Spinal cord (tissue), 10 donors: ENCODE results near the gene TESMIN. TPM values are rescaled to one million over a fixed set of nuclear protein-coding genes. Genes with fewer than 3 reads are reported as not detected.

Experiments
- DNase-seq, 6 donors: peaks; one replicate each; pipeline versions ENCODE4 v3.0.0 to v3.0.0-alpha.2; 2013 to 2015; ENCODE audit warnings: low spot score in 6 of 6, low read depth in 4 of 6
- H3K27ac ChIP-seq: one replicate; pipeline ENCODE4 v1.5.1; 2013; ENCODE audit warnings: low read depth, low read length, control low read depth
- H3K27me3 ChIP-seq: one replicate; pipeline ENCODE4 v1.6.1; 2013; ENCODE audit warnings: low read length; ENCODE audit not compliant: control insufficient read depth, insufficient read depth
- H3K36me3 ChIP-seq: one replicate; pipeline ENCODE4 v1.6.1; 2013; ENCODE audit warnings: low read length; ENCODE audit not compliant: control insufficient read depth, insufficient read depth
- H3K4me1 ChIP-seq: one replicate; pipeline ENCODE4 v1.6.1; 2013; ENCODE audit warnings: low read length; ENCODE audit not compliant: control insufficient read depth, insufficient read depth
- H3K4me3 ChIP-seq: one replicate; pipeline ENCODE4 v1.5.1; 2013; ENCODE audit warnings: low read depth, low read length, control low read depth
- H3K9me3 ChIP-seq: one replicate; pipeline ENCODE4 v1.6.1; 2013; ENCODE audit warnings: low read length; ENCODE audit not compliant: control insufficient read depth, insufficient read depth
- WGBS: methylation state at CpG from one replicate; pipeline ENCODE4 v1.1.5; 2013; ENCODE audit warnings: missing lambda C conversion rate; ENCODE audit not compliant: insufficient coverage; 5-methylcytosine and 5-hydroxymethylcytosine counted together
- polyA plus RNA-seq, 2 donors: library from polyadenylated mRNA; unstranded; fragments of 120-200 nt; gene quantifications; one replicate each; pipeline ENCODE4 v1.2.1, GENCODE V29; 2013; ENCODE audit not compliant: insufficient read length in 2 of 2
- total RNA-seq, 2 donors: library from RNA; depleted of rRNA in 1 of 2; stranded (reverse); fragments of 120-200 nt in 1 of 2; fragments of >200 nt in 1 of 2; gene quantifications; one replicate each; pipeline versions ENCODE4 v1.2.3 to v1.2.4, GENCODE V29; 2013 to 2014
- donor health status: healthy.

TESMIN gene
- total and polyA plus RNA-seq, 4 donors = 1.5 to 8.8 (median 5.5) TPM

- H3K27ac ChIP-seq = no peak overlapping the region
- DNase-seq = no peak
- no peak overlapping the region for H3K4me3 ChIP-seq
- H3K9me3 ChIP-seq = no peaks in the 10 kb centered on the region
- H3K4me1 ChIP-seq = peaks cover 12% of the 10 kb centered on the region
- H3K27me3 ChIP-seq = peaks cover 47% of the 10 kb centered on the region
- H3K36me3 ChIP-seq = peaks cover 3% of the 10 kb centered on the region
- WGBS = 89% methylated on average over 12 of the region's 12 CpGs
These were observed 62.4 kb downstream of the TESMIN start for GRCh38 chr11:68688881-68689280.

- Histone ChIP-seq H3K4me1 (peaks cover 14% of the 10 kb centered on the region), H3K4me3 (no peak overlapping the region), H3K27me3 (peaks cover 55% of the 10 kb centered on the region), H3K9me3 (no peaks in the 10 kb centered on the region), H3K27ac (no peak overlapping the region), H3K36me3 (peaks cover 3% of the 10 kb centered on the region)
- WGBS = 87% methylated on average over 14 of the region's 14 CpGs
- DNase-seq = no peak
These were observed 63.3 kb downstream of the TESMIN start for GRCh38 chr11:68687986-68688385.

- Histone ChIP-seq H3K27ac (no peak overlapping the region), H3K36me3 (peaks cover 3% of the 10 kb centered on the region), H3K4me3 (no peak overlapping the region), H3K27me3 (peaks cover 58% of the 10 kb centered on the region), H3K4me1 (peaks cover 14% of the 10 kb centered on the region), H3K9me3 (no peaks in the 10 kb centered on the region)
- 69% methylated on average over 9 of the region's 9 CpGs for WGBS
- DNase-seq = no peak
These were observed 64.0 kb downstream of the TESMIN start for GRCh38 chr11:68687311-68687710.

- 89% methylated on average over 10 of the region's 12 CpGs for WGBS
- H3K27me3 ChIP-seq = peaks cover 58% of the 10 kb centered on the region
These were observed 64.8 kb downstream of the TESMIN start for GRCh38 chr11:68686486-68686885.

GRCh38 chr11:68685656-68686380 lies 65.5 kb downstream of the TESMIN start:
- H3K4me1 ChIP-seq = peaks cover 14% of the 10 kb centered on the region
- DNase-seq = no peak
- no peak overlapping the region for H3K4me3 ChIP-seq
- WGBS = 90% methylated on average over 18 of the region's 18 CpGs
- peaks cover 3% of the 10 kb centered on the region for H3K36me3 ChIP-seq
- H3K27ac ChIP-seq = no peak overlapping the region
- no peaks in the 10 kb centered on the region for H3K9me3 ChIP-seq
- peaks cover 58% of the 10 kb centered on the region for H3K27me3 ChIP-seq

More at GRCh38 chr11:68686486-68686885, 64.8 kb downstream of the TESMIN start:
- Histone ChIP-seq H3K4me3 (no peak overlapping the region), H3K36me3 (peaks cover 3% of the 10 kb centered on the region), H3K4me1 (peaks cover 14% of the 10 kb centered on the region), H3K27ac (no peak overlapping the region), H3K9me3 (no peaks in the 10 kb centered on the region)
- DNase-seq = no peak

- peaks cover 3% of the 10 kb centered on the region for H3K36me3 ChIP-seq
- no peak within 1 kb of the TSS for H3K4me3 ChIP-seq
- H3K27ac ChIP-seq = no peak within 1 kb of the TSS
- no peaks in the 10 kb centered on the region for H3K9me3 ChIP-seq
- peaks cover 14% of the 10 kb centered on the region for H3K4me1 ChIP-seq
- 1% methylated on average over 105 of the region's 113 CpGs for WGBS
- DNase-seq = no peak
- peaks cover 50% of the 10 kb centered on the region for H3K27me3 ChIP-seq
These were observed 66.6 kb downstream of the TESMIN start, which contains the start of gene GAL for GRCh38 chr11:68684385-68685356. TSS of gene GAL (plus strand) at chr11:68684544. CDS start at chr11:68684924, 380 bp downstream.

- Histone ChIP-seq H3K9me3 (no peaks in the 10 kb centered on the region), H3K27ac (no peak overlapping the region), H3K36me3 (peaks cover 3% of the 10 kb centered on the region), H3K4me1 (peaks cover 14% of the 10 kb centered on the region), H3K27me3 (peaks cover 46% of the 10 kb centered on the region), H3K4me3 (no peak overlapping the region)
- 22% methylated on average over 37 of the region's 37 CpGs for WGBS
- DNase-seq = no peak
These were observed 67.6 kb downstream of the TESMIN start for GRCh38 chr11:68683536-68684384.

- Histone ChIP-seq H3K36me3 (peaks cover 2% of the 10 kb centered on the region), H3K4me1 (peaks cover 16% of the 10 kb centered on the region), H3K27me3 (peaks cover 46% of the 10 kb centered on the region), H3K4me3 (no peak overlapping the region), H3K27ac (no peak overlapping the region), H3K9me3 (no peaks in the 10 kb centered on the region)
- 89% methylated on average over 7 of the region's 7 CpGs for WGBS
- DNase-seq = no peak
These were observed 68.2 kb downstream of the TESMIN start for GRCh38 chr11:68683121-68683520.

- Histone ChIP-seq H3K27me3 (peaks cover 46% of the 10 kb centered on the region), H3K36me3 (no peaks in the 10 kb centered on the region), H3K4me1 (peaks cover 20% of the 10 kb centered on the region), H3K27ac (no peak overlapping the region), H3K9me3 (no peaks in the 10 kb centered on the region), H3K4me3 (no peak overlapping the region)
- DNase-seq = no peak
- WGBS = 69% methylated on average over 9 of the region's 9 CpGs
These were observed 68.8 kb downstream of the TESMIN start for GRCh38 chr11:68682531-68682961.
